HL-60 (cell line): ENCODE data around the gene GPR161.

ENCODE experiments used
- DNase-seq, 2 experiments: peaks; one replicate each; pipeline ENCODE4 v3.0.0-alpha.2; 2010 to 2020; ENCODE audit warnings: low read depth in 1 of 2, low spot score in 1 of 2
- H3K27ac ChIP-seq: fragments of 250-450 bp; sonication (Bioruptor Pico); replicated peaks from 2 replicates; pipeline ENCODE4 v1.5.1; 2020; ENCODE audit warnings: mild to moderate bottlenecking, moderate library complexity
- H3K27me3 ChIP-seq: fragments of 250-450 bp; sonication (Bioruptor Pico); 2 replicates; pipeline ENCODE4 v1.5.1; 2021; ENCODE audit warnings: mild to moderate bottlenecking, moderate library complexity; ENCODE audit not compliant: insufficient read depth, poor library complexity, severe bottlenecking
- H3K4me3 ChIP-seq: replicated peaks from 2 replicates; pipeline ENCODE4 v1.5.1; 2011; ENCODE audit warnings: mild to moderate bottlenecking, control low read depth, low read length; ENCODE audit not compliant: insufficient read depth
- GABPA ChIP-seq: IDR thresholded peaks from 2 replicates; pipeline ENCODE4 v1.6.1; 2012; ENCODE audit warnings: low read depth
- POLR2AphosphoS5 ChIP-seq: IDR thresholded peaks from 2 replicates; pipeline ENCODE4 v1.6.1; 2012; ENCODE audit warnings: low read depth
- REST ChIP-seq: IDR thresholded peaks from 2 replicates; pipeline ENCODE4 v1.6.1; 2012; ENCODE audit warnings: low read depth; ENCODE audit not compliant: insufficient replicate concordance
- SPI1 ChIP-seq: IDR thresholded peaks from 2 replicates; pipeline ENCODE4 v1.6.1; 2012; ENCODE audit warnings: low read depth, mild to moderate bottlenecking, borderline replicate concordance
- TF ChIP-seq, protein P1 (sequence below): IDR thresholded peaks from one replicate; pipeline ENCODE4 v1.5.1; 2011; ENCODE audit warnings: low read length, control low read depth, inconsistent platforms; ENCODE audit not compliant: insufficient read depth

GPR161 gene

GRCh38 chr1:168045311-168045710 lies 91.4 kb downstream of the GPR161 start:
- TF ChIP-seq, protein P1, sequence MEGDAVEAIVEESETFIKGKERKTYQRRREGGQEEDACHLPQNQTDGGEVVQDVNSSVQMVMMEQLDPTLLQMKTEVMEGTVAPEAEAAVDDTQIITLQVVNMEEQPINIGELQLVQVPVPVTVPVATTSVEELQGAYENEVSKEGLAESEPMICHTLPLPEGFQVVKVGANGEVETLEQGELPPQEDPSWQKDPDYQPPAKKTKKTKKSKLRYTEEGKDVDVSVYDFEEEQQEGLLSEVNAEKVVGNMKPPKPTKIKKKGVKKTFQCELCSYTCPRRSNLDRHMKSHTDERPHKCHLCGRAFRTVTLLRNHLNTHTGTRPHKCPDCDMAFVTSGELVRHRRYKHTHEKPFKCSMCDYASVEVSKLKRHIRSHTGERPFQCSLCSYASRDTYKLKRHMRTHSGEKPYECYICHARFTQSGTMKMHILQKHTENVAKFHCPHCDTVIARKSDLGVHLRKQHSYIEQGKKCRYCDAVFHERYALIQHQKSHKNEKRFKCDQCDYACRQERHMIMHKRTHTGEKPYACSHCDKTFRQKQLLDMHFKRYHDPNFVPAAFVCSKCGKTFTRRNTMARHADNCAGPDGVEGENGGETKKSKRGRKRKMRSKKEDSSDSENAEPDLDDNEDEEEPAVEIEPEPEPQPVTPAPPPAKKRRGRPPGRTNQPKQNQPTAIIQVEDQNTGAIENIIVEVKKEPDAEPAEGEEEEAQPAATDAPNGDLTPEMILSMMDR, result no peak
- TF ChIP-seq POLR2AphosphoS5 (no peak), REST (no peak), GABPA (no peak), SPI1 (no peak)
- no peak for DNase-seq
- Histone ChIP-seq H3K27ac (no peak overlapping the region), H3K27me3 (no peaks in the 10 kb centered on the region), H3K4me3 (no peak overlapping the region)

GRCh38 chr1:168042362-168042761 lies 94.4 kb downstream of the GPR161 start:
- no peak overlapping the region for H3K4me3 ChIP-seq
- no peak overlapping the region for H3K27ac ChIP-seq
- H3K27me3 ChIP-seq, result no peaks in the 10 kb centered on the region
- TF ChIP-seq REST (no peak), SPI1 (no peak), GABPA (no peak), POLR2AphosphoS5 (no peak)
- TF ChIP-seq, protein P1, result no peak
- DNase-seq, result no peak

- TF ChIP-seq POLR2AphosphoS5, result no peak
- TF ChIP-seq GABPA, result no peak
- no peak for TF ChIP-seq REST
- TF ChIP-seq SPI1, result no peak
- TF ChIP-seq, protein P1, result no peak
- no peak overlapping the region for H3K4me3 ChIP-seq
- no peak for DNase-seq
- H3K27me3 ChIP-seq, result no peaks in the 10 kb centered on the region
- H3K27ac ChIP-seq, result no peak overlapping the region
Observed at GRCh38 chr1:168035345-168035744, 101.4 kb downstream of the GPR161 start.
